Head of caudate nucleus (tissue), 42 donors: Measurements from ENCODE around the gene MED16.
A peak's percentile ranks its signal among the peaks of the same experiment; 100 is the strongest.

ENCODE experiments used
- DNase-seq, 42 donors: peaks; one replicate each; pipeline versions ENCODE4 v3.0.0 to v3.0.0-alpha.2; 2020 to 2021; ENCODE audit warnings: mixed read lengths in 7 of 42
- intact Hi-C: fragments of 100-400 bp; cut with DNase I; formaldehyde crosslinking; loops from one replicate; pipeline ENCODE4 v1.15.0; 2022

MED16 gene

DNA sequence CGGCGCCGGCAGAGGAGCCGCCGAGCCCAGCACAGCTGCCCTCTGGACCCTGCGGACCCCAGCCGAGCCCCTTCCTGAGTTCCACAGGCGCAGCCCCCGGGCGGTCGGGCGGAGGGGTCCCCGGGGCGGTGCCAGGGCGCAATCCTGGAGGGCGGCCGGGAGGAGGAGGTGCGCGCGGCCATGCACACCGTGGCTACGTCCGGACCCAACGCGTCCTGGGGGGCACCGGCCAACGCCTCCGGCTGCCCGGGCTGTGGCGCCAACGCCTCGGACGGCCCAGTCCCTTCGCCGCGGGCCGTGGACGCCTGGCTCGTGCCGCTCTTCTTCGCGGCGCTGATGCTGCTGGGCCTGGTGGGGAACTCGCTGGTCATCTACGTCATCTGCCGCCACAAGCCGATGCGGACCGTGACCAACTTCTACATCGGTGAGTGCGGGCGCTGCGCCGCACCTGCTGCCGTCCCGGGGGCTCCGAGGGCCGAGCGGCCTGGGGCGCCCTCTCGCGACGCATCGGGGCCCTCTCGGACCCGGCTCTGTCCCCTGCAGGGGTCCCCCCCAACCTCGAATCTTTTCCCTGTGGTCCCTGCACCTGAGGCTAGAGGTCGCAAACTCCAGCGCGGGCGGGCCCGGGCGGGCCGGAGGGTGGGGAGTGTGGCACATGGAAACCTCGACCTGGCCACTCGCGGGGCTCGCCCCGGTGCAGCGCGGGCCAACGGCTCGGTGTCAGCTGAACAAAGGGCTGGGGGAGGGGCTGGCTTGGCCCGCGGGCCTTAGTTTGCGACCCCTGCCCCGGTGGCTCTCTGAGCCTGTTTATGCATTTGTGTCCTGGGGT, 24.6 kb upstream of the MED16 start, which contains the start of gene KISS1R:
Gene KISS1R, plus strand, starts transcription at position 11 of the 829 bp plus-strand sequence. Its CDS starts 170 bp downstream, at position 181.
- intact Hi-C loops = no loop called here
- peak in 5 of 42 donors; percentile 39 to 51 (median 43) for DNase-seq

DNA sequence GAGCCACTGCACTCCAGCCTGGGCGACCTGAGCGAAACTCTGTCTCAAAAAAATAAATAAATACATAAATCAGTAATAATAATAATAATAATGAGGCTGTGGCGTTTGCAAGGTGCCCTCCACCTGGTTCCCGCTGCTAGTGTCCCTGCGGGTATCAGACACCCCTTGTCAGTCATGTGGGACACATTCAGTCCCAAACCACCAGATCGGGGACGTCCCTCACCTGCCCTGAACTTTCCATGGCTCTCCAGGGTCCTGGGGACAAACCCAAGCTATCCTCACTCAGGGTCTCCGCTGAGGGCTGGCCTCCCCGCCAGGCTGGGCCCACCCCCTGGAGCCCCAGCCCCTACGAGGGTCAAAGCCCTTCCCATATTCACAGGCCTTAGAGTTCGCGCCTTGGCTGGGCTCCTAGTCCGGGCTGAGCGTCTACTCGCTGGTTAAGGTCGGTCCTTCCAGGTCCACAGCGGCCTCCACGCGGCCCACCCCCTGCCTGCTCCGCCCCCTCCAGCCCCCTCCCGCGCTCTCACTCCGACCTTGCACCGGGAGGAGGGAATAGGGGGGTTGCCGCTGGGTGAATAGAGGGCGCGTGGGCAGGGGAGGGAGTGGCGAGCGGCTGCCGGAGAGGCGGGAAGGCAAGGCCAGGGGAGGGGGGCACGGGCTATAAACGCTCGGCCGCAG, 23.8 kb upstream of the MED16 start:
- intact Hi-C loops = no loop called here
- DNase-seq = no peak

DNA sequence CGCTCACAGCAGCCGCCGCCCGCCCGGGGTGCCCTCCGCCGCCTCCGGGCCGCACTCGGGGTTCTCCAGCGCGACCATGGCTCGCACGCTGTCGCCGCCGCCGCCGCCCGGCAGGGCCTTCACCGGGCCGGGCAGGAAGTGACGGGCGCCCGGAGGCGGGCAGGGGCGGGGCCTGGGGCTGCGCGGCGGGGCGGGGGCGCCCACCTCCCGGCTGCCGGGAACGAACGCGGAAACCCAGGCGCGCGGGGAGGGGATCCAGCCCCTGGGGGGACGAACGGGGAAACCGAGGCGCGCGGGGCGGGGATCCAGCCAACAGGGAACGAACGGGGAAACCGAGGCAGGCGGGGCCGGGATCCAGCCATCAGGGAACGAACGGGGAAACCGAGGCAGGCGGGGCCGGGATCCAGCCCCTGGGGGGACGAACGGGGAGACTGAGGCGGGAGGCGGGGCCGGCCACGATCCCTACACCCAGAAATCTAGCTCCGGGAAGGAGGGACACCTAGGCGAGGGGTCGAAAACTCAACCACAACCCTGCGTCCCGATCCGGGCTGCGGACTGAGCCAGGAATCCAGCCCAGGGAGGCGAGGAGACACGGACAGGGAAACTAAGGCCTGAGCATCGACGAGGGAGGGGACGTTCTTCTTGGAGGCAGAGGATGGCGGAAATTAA, 20.2 kb upstream of the MED16 start, which contains the start of gene R3HDM4:
Gene R3HDM4, minus strand, starts transcription at position 140 of the 669 bp plus-strand sequence. Its CDS starts 62 bp downstream, at position 78.
- intact Hi-C loops = no loop called here
- peak; percentile 39 to 92 (median 84) for DNase-seq

DNA sequence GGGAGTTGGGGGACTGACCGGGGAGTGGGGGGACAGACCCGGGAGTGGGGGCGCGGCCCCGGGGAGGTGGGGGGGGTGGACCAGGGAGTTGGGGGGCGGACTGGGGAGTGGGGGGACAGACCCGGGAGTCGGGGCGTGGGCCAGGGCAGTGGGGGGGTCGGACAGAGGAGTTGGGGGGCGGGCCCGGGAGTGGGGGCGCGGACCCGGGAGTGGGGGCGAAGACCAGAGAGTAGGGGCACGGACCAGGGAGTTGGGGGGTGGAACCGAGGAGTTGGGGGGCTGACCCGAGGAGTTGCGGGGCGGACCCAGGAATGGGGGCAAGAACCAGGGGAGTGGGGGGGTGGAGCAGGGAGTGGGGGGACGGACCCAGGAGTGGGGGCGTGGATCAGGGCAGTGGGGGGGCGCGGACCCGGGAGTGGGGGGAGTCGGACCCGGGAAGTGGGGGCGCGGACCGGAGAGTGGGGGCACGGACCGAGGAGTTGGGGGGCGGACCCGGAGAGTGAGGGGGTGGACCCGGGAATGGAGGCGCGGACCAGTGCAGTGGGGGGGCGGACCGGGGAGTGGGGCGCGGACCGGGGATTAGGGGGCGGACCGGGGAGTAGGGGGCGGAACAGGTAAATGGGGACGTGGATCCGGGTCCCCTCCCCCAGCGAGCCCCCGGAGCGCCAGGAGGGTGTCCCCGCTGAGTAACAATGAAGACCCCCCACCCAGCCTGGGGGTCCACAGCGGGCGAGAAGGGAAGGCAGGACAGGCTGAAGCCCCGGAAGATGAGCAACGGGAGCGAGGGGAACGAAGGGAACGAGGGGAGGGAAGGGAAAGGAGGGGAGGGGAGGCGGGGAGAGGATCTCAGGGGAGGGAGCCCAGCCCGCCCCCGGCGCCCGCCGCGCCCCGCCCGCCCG, 19.4 kb upstream of the MED16 start:
- no peak for DNase-seq

DNA sequence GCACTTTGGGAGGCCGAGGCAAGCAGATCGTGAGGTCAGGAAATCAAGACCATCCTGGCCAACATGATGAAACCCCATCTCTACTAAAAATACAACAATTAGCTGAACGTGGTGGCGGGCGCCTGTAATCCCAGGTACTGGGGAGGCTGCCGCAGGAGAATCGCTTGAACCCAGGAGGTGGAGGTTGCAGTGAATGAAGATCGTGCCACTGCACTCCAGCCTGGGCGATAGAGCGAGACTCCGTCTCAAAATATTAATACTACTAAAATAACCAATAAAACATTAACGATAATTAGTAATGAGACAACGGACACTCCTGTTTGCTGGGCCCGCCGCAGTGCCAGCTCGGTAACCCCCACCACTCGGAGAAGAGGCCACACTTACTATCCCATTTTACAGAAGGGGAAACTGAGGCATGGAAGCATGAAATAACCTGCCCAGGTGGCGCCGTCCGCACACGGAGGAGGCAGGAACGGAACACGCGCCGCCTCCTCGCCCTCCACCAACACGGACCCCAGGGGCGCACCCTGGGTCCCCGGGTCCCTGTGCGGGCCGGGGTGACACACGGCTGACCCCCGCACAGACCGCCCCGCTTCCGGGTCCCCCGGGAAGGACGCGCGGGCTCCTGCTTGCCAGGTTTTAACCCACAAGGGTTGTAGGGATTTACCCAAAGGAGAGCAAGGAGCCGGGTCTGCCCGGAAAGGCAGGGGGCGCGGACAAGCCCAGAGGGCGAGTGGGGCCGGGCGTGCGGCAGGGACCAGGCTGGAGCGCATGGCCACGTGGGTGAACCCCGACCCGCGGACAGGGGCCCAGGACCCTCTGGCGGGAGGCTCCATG, 18.4 kb upstream of the MED16 start:
- intact Hi-C loops = no loop called here
- no peak for DNase-seq

More for the DNA sequence above, 19.4 kb upstream of the MED16 start:
- intact Hi-C loops = no loop called here

DNA sequence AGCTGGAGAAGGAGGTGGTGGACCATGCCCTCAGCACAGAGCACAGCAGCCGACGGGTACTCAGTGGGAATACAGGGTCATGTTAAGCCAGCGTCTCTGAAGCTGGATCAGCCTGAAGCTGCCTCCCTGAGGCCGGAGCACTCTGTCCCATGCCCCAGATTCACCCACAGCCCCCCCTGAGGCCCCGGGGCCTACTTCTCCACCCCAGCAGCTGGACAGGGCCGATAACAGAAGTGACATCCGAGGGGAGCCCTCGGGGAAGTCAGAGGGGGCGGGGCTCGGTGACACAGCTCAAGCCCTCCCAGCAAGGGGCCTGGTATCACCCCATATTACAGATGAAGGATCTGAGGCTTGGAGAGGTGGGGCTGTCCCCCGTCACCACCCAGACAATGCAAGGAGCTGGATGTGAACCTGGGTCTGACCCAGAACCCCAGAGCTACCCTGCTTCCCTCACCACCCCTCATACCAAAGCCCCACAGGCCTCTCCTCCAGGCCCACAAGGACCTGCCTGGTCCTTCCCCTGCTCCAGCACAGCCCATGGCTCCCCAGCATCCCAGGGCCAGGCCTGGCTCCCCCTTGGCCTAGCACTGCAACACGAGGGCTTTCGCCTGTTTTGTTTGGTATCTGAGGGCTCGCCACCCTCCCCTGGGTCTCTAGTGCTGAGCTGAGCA, 14.3 kb upstream of the MED16 start:
- no peak for DNase-seq
- intact Hi-C loops = no loop called here

DNA sequence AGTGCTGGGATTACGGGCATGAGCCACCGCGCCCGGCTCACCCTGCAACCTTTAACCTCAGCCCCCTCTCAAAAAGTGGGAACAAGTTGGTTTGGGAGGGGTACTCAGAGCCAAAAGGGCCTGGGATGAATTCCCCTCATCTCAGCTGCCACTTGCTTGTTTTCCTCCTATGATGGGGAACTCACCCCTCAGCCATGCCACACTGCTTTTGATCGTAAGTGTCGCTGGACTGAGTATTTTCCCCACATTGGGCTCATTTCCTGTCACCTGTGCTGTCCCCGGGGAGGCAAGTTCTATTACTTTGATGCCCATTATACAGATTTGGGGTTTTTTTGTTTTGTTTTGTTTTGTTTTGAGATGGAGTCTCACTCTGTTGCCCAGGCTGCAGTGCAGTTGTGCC, 13.5 kb upstream of the MED16 start:
- intact Hi-C loops = no loop called here
- DNase-seq = no peak

DNA sequence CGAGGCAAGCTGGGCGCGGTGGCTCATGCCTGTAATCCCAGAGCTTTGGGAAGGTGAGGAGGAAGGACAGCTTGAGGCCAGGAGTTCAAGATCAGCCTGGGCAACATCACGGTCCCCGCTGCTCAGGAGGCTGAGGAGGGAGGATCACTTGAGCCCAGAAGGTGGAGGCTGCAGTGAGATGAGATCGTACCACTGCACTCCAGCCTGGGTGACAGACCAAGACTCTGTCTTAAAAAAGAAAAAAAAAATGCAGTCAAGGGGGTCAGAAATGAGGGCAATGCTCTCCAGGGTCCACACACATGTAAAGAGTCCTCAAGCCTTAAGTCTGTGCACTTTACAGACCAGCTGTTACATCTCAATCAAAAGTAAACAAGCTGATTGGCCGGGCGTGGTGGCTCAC, 11.6 kb upstream of the MED16 start:
- intact Hi-C loops = no loop called here
- DNase-seq = no peak

DNA sequence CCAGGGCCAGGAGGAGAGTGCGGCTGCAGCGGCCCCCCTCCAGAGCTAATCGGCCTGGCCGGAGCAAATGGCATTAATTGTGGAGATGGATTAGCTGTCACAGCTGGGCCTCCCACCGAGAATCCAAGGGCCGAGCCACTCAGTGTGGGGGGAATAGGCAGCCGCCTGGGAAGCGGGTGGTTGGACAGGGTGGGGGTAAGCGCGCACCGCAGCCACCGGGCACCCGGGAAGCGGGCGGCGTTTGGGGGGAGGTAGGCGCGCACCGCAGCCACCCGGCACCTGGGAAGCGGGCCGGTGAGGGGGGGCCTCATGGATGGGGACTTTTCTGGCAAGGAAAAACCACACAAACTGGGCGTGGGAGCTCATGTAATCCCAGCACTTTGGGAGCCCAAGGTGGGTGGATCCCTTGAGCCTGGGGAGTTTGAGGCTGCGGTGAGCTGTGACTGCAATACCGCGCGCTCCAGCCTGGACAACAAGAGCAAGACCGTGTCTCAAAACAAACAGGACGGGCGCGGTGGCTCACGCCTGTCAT, 10.3 kb upstream of the MED16 start:
- DNase-seq = peak in 4 of 42 donors; percentile 20 to 44 (median 38)
- intact Hi-C loops = no loop called here

DNA sequence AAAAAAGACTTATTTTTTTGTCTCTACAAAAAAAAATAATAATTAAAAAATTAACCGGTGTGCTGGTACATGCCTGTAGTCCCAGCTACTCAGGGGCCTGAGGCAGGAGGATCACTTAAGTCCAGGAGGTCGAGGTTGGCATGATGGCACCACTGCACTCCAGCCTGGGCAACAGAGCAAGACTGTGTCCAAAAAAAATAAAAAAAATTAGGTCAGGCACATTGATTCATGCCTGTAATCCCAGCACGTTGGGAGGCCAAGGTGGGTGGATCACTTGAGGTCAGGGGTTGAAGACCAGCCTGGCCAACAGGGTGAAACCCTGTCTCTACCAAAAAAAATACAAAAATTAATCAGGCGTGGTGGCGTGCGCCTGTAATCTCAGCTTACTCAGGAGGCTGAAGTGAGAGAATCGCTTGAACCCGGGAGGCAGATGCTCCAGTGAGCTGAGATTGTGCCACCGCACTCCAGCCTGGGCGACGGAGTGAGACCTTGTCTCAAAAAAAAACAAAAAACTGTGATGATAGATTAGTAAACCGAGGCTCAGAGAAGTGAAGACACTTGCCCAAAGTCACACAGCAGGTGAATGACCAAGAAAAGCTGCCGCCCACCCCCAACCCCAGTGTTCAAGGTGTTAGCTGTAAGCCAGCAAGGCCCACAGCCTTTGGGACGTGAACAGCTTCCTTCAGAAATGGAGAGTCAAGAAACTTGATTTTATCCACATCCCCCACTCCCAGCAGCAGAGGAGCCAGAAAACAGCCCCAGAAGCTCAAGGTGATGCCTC, 9.6 kb upstream of the MED16 start:
- DNase-seq = no peak
- intact Hi-C loops = no loop called here

DNA sequence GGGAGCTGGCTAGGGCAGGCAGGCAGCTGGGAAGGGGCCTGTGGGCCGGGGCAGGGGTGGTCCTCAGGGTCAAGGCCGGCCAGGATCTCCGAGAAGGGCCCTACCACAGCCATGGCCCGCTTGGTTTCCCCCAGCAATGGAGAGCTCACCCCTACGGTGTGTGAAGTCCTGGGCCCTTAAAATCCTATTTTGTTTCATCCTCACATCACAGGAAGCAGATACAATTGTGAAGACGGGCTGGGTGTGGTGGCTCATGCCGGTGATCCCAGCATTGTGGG, 9.0 kb upstream of the MED16 start:
- DNase-seq = no peak
- intact Hi-C loops = no loop called here

DNA sequence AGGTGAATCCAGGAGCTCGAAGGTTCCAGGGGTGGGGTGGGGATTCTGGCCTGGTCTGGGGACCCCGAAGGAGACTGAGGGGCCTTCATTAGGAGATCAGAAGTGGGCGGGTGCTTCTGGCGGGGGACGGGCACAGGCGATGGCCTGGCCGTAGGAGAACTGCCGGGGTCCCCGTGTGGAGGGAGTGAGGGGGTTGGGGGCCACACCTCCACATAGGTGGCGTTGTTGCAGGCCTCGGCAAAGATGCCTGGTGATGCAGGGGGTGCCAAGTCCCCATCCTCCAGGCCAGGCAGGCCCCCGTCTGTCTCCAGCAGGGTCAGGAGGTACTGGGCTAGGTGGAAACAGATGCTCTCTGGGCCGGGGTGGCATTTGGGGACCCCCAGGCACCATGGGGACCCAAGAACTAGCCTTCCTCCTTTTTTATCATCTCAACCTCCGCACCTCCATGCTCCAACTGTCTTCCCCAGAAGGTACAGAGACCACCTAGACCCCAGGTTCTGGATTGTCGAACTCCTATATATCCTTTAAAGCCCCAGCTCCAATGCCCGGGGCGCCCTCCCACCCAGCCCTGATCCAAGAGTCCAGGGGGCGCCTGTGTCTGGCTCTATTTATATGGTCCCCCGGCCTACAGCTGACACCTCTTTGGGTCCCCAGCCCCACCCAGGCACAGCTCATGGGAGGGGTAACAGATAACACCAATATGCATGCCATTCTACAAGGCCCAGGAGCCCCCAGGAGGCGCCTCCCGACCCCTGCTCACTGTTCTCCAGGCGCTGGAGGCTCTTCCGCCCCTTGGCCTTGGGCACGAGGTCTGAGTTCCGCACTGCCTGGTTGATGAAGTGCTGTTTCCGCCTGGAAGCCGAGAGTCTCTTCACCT, 8.5 kb upstream of the MED16 start:
- intact Hi-C loops = no loop called here
- no peak for DNase-seq

DNA sequence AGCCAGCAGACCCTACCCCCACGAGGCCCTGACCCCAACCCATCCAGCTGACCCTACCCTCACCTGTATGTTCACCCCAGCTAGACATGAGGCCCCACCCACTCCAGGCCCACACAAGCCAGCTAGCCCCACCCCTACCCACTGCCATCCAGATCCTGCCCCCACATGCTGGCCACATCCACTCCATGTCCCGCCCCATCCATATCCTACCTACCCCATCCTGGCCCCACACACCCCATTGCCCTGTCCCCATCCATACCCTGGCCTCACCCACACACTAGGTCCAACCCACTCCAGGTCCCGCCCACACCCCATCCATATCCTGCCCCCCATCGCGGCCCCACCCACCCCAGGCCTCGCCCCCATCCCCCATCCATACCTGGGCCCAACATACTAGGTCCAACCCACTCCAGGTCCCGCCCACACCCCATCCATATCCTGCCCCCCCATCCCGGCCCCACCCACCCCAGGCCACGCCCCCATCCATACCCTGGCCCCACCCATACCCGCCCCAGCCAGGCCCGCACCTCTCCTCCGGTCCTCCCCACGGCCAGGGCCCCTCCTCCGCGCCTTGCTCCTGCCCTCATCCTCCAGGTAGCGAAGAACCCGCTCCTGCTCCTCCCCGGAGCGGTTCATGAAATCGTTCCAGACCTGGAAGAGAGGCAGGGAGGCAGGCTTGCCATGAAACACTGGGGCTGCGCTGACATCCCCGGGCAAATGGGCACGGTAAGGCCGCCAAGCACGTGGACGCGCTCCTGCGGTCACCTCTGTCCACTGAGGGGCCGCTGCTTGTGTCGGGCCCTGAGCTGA, 7.5 kb upstream of the MED16 start:
- intact Hi-C loops = no loop called here
- peak in 20 of 42 donors; percentile 28 to 74 (median 52) for DNase-seq

DNA sequence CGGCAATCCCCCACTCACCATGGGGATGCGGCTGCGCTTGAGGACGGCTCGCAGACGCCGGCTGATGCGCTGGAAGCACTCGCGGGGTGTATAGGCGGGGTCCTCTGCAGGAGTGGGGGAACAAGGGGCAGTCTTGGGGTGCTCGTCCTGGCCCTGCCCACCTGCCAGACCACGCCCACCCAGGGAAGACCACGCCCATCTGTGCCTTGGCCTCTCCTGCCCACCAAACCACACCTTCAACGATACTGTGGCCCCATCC, 7.0 kb upstream of the MED16 start:
- no peak for DNase-seq
- intact Hi-C loops = no loop called here
